Astrocyte of the spinal cord (primary cell): ENCODE data around the gene MRPL45.
"Not testable (repeated sequence)": the region's sequence is repeated elsewhere in the genome, so short reads cannot be mapped to it uniquely, and the experiment has no call there.

Source experiments
- DNase-seq: peaks from one replicate; pipeline ENCODE4 v3.0.0; 2011; ENCODE audit warnings: low read depth, low spot score
- H3K4me3 ChIP-seq: 2 replicates; pipeline ENCODE4 v1.5.1; 2011; ENCODE audit warnings: low read depth, mild to moderate bottlenecking, low read length, moderate library complexity
- in situ Hi-C: cut with HindIII; loops from 2 replicates; pipeline ENCODE4 v1.10.0; 2017; ENCODE audit warnings: low sequenced_read_pairs
- TF ChIP-seq, protein P1 (sequence below): IDR thresholded peaks from 2 replicates; pipeline ENCODE4 v1.5.1; 2012; ENCODE audit warnings: low read depth, mild to moderate bottlenecking, low read length, inconsistent platforms

MRPL45 gene

GRCh38 chr17:38296834-38297517 lies at the start of gene MRPL45:
Gene MRPL45, plus strand, starts transcription at chr17:38297168. Its CDS starts 16 bp downstream, at chr17:38297184.
- DNase-seq = peak; percentile 96
- peak within 1 kb of the TSS; percentile 60 for H3K4me3 ChIP-seq
- in situ Hi-C loops = not testable (repeated sequence)

GRCh38 chr17:38253191-38253590 lies 43.8 kb upstream of the MRPL45 start:
- in situ Hi-C loops, DNase-seq, H3K4me3 ChIP-seq: not testable (repeated sequence)

DNA sequence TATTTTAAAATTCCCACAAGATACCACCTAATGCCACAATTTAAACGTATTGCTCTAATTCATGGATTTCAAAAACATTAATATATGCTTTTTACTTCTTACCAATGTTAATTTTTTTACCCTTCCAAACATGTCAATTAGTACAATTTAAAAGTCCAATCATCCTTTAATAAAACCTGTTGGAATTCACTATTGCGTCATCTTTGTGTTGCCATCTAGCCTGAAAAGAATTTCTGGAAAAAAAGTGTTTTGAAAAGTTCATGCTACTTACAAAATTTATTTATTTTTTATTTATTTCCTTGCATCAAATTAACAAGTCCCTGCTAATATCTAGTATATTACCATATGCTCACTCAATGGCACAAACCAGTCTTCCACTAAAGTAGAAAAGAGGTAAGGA lies 42.6 kb upstream of the MRPL45 start:
- H3K4me3 ChIP-seq, in situ Hi-C loops, DNase-seq: not testable (repeated sequence)

DNA sequence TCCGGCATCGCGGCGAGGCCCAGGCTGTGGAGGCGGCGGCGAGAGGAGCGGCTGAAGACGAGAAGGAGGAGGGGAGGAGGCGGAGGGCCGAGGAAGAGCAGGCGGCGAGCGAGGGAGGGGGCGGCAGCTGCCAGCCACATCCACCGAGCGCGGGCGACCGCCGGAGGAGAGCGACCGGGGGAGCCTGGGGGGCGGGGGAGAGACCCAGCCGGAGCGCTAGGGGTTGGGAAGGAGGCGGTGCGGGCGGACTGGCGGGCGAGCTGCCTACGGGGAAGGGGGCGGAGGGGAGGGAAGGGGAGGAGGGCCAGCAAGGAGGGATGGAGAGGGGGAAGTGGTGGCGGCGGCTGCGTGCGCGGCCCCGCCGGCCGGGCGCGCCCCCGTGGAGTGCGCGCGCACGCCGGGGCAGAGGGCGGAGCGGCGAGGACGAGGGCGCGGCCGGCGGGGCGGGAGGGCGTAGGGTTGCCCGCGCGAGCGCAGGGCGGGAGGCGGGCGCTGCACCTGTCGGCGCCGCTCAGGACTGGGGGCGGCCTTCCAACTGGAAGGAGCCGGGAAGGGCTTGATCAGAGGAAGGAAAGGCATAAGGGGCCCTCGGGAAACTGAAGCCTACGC lies 39.9 kb upstream of the MRPL45 start:
- H3K4me3 ChIP-seq = peak overlapping the region; percentile 35
- in situ Hi-C loops = not testable (repeated sequence)
- peak; percentile 76 for DNase-seq

DNA sequence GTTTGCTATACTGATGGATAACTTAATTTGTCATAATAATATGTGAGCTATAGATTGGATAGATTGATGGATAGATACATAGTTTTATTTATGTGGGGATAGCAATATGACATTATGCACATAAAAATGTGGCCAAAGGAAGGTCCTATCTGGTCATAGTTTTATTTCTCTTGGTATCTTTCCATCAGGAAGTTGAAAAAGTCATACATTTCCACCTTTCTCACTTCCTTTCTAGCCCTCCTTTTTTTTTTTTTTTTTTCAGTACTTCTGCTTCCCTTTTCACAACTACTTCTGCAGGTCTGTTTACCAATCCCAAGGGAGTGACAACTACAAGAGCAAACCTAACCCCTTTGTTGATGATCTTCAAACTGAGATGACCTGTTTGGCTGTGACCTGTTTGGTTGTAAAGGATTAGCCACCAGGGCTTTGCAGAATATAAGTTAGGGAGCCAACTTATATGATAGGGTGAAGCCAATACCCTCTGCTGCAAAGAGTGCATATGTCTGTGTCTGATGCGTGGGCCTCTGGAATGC lies 30.9 kb upstream of the MRPL45 start:
- in situ Hi-C loops, H3K4me3 ChIP-seq, DNase-seq: not testable (repeated sequence)

DNA sequence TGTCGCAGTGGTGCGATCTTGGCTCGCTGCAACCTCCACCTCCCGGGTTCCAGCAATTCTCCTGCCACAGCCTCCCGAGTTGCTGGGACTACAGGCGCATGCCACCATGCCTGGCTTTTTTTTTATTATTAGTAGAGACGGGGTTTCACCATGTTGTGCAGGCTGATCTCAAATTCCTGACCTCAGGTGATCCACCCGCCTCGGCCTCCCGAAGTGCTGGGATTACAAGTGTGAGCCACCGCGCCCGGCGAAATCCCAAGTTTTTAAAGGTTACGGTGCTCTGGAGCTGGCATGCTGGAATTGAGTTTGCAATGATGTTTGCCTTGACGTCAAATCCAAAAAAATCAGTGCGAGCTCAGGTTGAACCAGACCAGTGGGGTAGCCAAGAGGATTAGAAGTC lies 30.4 kb upstream of the MRPL45 start:
- H3K4me3 ChIP-seq, DNase-seq, in situ Hi-C loops: not testable (repeated sequence)

DNA sequence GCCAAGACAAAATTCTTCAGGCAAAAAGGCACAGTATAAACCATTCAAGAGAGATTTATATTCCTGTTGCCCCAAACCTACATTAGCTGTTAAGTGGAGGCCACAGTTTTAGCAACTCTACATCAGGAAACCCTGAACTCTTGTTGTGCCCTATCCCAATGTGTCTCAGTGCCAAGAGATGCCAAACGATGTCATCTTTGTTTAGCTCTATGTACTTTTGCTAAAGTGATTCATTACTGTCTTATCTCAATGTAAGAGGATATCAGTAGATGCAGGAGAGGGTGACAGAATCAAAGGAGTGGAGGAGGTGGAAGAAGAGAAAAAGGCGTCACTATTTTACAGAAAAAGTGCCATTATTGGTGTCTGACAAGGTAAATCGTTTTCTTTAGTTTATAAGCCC lies 28.8 kb upstream of the MRPL45 start:
- in situ Hi-C loops, DNase-seq, H3K4me3 ChIP-seq: not testable (repeated sequence)

GRCh38 chr17:38269045-38269444 lies 27.9 kb upstream of the MRPL45 start:
- DNase-seq, in situ Hi-C loops, H3K4me3 ChIP-seq: not testable (repeated sequence)

GRCh38 chr17:38269552-38269951 lies 27.4 kb upstream of the MRPL45 start:
- in situ Hi-C loops, DNase-seq, H3K4me3 ChIP-seq: not testable (repeated sequence)

- DNase-seq, in situ Hi-C loops, H3K4me3 ChIP-seq: not testable (repeated sequence)
These were observed 11.0 kb upstream of the MRPL45 start for GRCh38 chr17:38285994-38286393.

- H3K4me3 ChIP-seq, in situ Hi-C loops: not testable (repeated sequence)
- DNase-seq = peak; percentile 22
These were observed 10.4 kb upstream of the MRPL45 start for GRCh38 chr17:38286501-38287091.

- TF ChIP-seq, protein P1, sequence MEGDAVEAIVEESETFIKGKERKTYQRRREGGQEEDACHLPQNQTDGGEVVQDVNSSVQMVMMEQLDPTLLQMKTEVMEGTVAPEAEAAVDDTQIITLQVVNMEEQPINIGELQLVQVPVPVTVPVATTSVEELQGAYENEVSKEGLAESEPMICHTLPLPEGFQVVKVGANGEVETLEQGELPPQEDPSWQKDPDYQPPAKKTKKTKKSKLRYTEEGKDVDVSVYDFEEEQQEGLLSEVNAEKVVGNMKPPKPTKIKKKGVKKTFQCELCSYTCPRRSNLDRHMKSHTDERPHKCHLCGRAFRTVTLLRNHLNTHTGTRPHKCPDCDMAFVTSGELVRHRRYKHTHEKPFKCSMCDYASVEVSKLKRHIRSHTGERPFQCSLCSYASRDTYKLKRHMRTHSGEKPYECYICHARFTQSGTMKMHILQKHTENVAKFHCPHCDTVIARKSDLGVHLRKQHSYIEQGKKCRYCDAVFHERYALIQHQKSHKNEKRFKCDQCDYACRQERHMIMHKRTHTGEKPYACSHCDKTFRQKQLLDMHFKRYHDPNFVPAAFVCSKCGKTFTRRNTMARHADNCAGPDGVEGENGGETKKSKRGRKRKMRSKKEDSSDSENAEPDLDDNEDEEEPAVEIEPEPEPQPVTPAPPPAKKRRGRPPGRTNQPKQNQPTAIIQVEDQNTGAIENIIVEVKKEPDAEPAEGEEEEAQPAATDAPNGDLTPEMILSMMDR = peak; percentile 48
- H3K4me3 ChIP-seq, in situ Hi-C loops: not testable (repeated sequence)
- peak; percentile 16 for DNase-seq
These were observed 8.6 kb upstream of the MRPL45 start for GRCh38 chr17:38288217-38288827.

GRCh38 chr17:38289760-38290159 lies 7.2 kb upstream of the MRPL45 start:
- DNase-seq, H3K4me3 ChIP-seq, in situ Hi-C loops: not testable (repeated sequence)

DNA sequence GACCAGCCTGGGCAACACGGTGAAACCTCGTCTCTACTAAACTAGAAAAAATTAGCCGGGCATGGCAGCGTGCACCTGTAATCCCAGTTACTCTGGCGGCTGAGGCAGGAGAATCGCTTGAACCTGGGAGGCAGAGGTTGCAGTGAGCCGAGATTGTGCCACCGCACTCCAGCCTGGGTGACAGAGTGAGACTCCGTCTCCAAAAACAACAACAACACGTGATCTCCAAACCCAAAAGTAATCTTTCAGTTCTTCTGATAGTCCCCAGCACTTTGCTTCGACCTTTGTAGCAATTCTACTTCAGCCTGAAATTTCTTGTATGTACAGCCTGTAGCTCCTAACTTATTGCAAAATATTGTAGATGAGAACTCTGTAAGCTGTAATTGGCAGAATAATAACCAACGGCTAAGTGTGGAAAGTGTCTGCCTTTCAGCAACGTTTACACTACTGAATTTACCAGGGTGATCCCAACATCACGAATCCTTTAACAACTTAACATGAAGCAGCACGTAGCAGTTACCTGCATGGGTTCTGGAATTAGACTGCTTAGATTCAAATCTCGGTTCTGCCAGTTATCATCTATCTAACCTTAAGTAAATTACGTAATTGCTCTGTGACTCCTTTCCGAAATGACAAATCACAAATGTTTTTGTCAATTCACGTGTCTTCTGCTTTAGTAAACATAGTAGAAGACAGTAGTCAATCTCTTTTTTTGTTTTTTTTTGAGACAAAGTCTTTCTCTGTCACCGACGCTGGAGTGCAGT lies 1.2 kb upstream of the MRPL45 start:
- DNase-seq, in situ Hi-C loops: not testable (repeated sequence)

More for the DNA sequence above, 1.2 kb upstream of the MRPL45 start:
- H3K4me3 ChIP-seq = not testable (repeated sequence)
